ENCODE data around the gene UBE2L3. TPM values are rescaled to one million over a fixed set of nuclear protein-coding genes. Genes with fewer than 3 reads are reported as not detected.

UBE2L3 gene
- total and polyA plus RNA-seq, 2 experiments from 2014 or later: 56.3 to 118 TPM

DNA sequence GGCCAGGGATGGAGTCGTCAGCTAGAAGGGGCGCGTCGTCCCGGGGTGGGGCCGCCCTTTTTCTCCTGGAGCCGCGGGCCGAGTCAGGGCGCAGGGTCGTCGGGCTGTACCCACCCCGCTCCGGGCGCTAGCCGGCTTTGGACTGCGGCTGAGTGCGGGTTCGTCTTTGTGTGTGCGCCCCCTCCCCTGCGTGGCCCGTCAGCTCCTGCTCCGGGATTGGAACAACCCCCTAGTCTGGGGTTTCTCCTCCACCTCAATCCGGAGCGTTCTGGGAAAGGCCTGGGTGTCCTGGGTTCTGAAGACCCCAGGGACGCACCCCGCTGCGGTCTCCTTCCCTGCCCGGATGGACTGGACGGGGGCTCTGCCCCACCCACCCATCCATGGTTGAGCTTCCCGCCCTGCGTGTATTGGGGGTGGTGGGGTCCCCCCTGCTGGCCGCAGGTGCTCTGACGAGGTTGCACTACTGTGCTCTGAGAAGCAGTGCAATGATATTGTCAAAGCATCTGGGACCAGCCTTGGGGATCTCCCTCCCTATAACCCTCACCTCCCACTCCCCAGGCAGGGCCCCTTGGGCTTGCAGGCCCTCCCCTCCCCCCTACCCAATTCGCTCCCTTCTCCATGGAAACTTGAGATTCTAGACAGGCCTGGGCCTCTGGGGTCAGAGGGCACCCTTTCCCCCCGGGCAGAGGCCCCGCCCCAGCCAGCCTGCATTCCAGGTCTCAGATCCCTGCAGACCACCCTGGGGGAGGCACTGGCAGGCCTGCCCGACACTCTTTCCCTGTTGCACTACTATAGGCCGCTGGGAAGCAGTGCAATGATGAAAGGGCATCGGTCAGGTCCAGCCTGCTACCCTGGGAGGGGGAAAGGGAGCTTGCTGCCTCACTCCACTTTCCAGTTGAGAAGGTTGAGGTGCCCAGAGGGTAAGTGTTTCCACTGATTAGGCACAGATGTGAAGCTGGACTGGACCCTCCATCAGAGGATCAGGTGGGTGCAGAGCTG, 85.3 kb downstream of the UBE2L3 start:
- no peaks in the 10 kb centered on the region for H3K9me3 ChIP-seq (ENCODE audit: low read depth)
- no peak overlapping the region for H3K27ac ChIP-seq
- no peaks in the 10 kb centered on the region for H3K36me3 ChIP-seq
- no peaks in the 10 kb centered on the region for H3K27me3 ChIP-seq
- H3K4me1 ChIP-seq (ENCODE audit: low read depth): peaks cover 13% of the 10 kb centered on the region
- DNase-seq (ENCODE audit: low read depth in 1 of 2, low spot score in 1 of 2): no peak
- peak overlapping the region; percentile 32 for H3K4me3 ChIP-seq
- TF ChIP-seq, protein P1, sequence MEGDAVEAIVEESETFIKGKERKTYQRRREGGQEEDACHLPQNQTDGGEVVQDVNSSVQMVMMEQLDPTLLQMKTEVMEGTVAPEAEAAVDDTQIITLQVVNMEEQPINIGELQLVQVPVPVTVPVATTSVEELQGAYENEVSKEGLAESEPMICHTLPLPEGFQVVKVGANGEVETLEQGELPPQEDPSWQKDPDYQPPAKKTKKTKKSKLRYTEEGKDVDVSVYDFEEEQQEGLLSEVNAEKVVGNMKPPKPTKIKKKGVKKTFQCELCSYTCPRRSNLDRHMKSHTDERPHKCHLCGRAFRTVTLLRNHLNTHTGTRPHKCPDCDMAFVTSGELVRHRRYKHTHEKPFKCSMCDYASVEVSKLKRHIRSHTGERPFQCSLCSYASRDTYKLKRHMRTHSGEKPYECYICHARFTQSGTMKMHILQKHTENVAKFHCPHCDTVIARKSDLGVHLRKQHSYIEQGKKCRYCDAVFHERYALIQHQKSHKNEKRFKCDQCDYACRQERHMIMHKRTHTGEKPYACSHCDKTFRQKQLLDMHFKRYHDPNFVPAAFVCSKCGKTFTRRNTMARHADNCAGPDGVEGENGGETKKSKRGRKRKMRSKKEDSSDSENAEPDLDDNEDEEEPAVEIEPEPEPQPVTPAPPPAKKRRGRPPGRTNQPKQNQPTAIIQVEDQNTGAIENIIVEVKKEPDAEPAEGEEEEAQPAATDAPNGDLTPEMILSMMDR (IDR thresholded peaks at IDR 0.05; ENCODE audit: low read depth, low read length): no peak

DNA sequence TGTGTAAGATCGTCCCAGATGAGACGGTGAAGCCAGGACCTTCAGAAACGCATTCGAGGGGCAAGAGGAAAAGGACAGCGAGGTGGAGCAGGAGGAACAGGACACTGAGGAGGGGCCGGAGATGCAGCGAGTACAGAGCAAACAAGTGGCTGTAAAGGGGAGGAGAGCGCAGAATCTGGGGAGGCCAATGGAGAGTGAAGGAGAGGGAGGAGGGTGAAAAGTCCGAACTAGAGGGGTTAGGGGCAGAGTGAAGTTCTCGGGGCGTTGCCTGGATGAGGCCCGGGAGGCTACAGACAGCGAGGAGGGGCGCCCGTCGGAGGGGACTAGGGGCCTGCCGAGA, 89.5 kb downstream of the UBE2L3 start:
- H3K9me3 ChIP-seq (ENCODE audit: low read depth): no peaks in the 10 kb centered on the region
- H3K27ac ChIP-seq: no peak overlapping the region
- peaks cover 4% of the 10 kb centered on the region for H3K4me1 ChIP-seq (ENCODE audit: low read depth)
- H3K36me3 ChIP-seq: no peaks in the 10 kb centered on the region
- H3K4me3 ChIP-seq: peak overlapping the region; percentile 35
- TF ChIP-seq, protein P1 (IDR thresholded peaks at IDR 0.05; ENCODE audit: low read depth, low read length): no peak
- no peak for DNase-seq (ENCODE audit: low read depth in 1 of 2, low spot score in 1 of 2)
- no peaks in the 10 kb centered on the region for H3K27me3 ChIP-seq

DNA sequence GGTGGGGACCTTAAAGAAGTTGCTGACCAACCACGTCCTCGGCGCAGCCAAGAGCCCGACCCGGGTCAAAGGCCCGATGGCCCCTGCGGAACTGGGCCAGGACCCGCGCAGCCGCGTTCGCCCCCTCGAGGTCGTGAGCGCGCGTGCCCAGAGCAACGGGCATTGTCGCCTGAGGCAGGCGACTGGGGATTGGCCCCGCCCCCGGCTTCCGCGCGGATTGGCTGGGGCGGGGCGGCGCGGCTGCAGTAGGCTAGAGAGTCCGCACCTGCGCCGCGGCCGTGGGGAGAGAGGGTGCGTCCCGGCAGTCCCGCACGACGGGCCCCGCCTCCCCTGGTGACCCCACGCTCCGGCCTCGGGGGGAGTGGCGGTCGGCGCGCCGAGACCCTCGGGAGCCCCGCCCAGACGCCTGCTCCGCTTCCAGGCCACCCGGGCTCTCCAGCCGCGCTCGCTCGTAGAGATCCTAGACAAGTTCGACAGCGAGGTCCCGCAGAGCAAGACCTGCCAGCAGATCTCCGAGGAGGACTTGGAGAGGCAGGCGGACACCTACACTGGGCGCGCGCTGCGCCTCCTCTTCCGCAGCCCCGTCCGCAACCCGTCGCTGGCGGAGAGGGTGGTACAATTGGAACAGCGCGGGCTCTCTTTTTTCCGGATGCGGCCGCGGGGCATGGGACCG, 90.0 kb downstream of the UBE2L3 start:
- TF ChIP-seq, protein P1 (IDR thresholded peaks at IDR 0.05; ENCODE audit: low read depth, low read length): no peak
- peak; percentile 15 to 88 for DNase-seq (ENCODE audit: low read depth in 1 of 2, low spot score in 1 of 2)
- Histone ChIP-seq H3K4me3 (peak overlapping the region; percentile 35), H3K27ac (no peak overlapping the region), H3K27me3 (no peaks in the 10 kb centered on the region), H3K9me3 (ENCODE audit: low read depth) (no peaks in the 10 kb centered on the region), H3K36me3 (no peaks in the 10 kb centered on the region), H3K4me1 (ENCODE audit: low read depth) (peaks cover 3% of the 10 kb centered on the region)

DNA sequence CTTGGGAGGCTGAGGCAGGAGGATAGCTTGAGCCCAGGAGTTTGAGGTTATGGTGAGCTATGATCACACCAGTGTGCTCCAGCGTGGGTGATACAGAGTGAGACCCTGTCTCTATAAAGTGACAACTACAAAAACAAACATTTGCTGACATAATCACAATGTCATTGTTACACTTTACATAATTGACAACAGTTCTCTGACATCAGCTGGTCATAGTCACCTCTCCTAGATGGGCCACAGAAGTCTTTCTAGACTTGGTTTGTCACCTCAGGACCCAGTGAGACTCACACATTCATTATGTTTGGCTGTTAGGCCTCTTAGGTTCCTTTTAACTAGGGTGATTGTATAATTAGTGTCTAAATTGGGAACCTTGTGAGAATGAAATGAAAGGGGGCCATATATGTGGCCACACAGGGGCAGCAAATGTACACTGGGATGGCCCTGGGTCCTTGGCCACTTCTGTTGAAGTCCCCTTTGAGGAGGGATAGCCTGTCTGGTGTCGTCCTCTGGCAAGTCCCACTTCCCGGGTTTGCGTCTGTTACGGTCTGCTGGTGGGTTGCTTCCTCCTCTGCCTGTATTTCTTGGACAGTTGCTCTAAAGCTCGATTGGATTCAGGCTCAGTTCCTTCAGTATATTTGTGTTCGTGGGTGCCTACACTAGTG, 92.5 kb downstream of the UBE2L3 start:
- Histone ChIP-seq H3K4me3 (no peak overlapping the region), H3K9me3 (ENCODE audit: low read depth) (no peaks in the 10 kb centered on the region), H3K27me3 (no peaks in the 10 kb centered on the region), H3K27ac (no peak overlapping the region), H3K36me3 (no peaks in the 10 kb centered on the region), H3K4me1 (ENCODE audit: low read depth) (no peaks in the 10 kb centered on the region)
- TF ChIP-seq, protein P1 (IDR thresholded peaks at IDR 0.05; ENCODE audit: low read depth, low read length): no peak
- no peak for DNase-seq (ENCODE audit: low read depth in 1 of 2, low spot score in 1 of 2)

DNA sequence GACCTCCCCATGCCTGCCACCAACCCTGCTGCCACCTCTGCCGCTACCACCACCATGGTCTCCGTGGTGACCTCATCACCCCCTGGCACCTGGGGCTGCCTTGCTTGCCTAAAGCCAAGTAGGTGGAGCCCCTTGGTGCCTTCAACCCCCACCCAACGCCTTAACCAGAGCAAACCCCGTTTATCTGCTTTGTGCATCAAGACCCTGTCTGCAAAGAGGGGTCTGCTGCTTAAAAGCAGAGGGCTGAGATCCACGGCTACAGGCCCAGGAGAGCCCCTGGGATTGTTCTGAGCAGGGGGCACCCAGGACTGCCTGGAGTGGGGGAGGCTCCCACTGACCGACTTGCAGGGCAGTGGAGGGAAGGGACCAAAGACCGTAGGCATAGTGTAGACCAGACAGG, 93.4 kb downstream of the UBE2L3 start:
- Histone ChIP-seq H3K4me3 (no peak overlapping the region), H3K27me3 (no peaks in the 10 kb centered on the region), H3K36me3 (no peaks in the 10 kb centered on the region), H3K4me1 (ENCODE audit: low read depth) (no peaks in the 10 kb centered on the region), H3K9me3 (ENCODE audit: low read depth) (no peaks in the 10 kb centered on the region), H3K27ac (no peak overlapping the region)
- DNase-seq (ENCODE audit: low read depth in 1 of 2, low spot score in 1 of 2): no peak
- TF ChIP-seq, protein P1 (IDR thresholded peaks at IDR 0.05; ENCODE audit: low read depth, low read length): no peak
